ENCODE measurements around the gene ST13. TPM values are rescaled to one million over a fixed set of nuclear protein-coding genes. Genes with fewer than 3 reads are reported as not detected.

ST13 gene
- total RNA-seq, 2 experiments from 2014 or later: 164 to 170 TPM

GRCh38 chr22:40805239-40805638 is 51.2 kb downstream of the ST13 start:
- H3K27ac Mint-ChIP-seq: no peak overlapping the region
- H3K4me1 ChIP-seq (ENCODE audit: insufficient read depth, low read length): no peaks in the 10 kb centered on the region
- H3K36me3 ChIP-seq (ENCODE audit: insufficient read depth, low read length): no peaks in the 10 kb centered on the region
- ATAC-seq (ENCODE audit: poor library complexity) (no peak), DNase-seq (no peak)
- no peak overlapping the region for H3K27ac ChIP-seq (ENCODE audit: low read depth in 1 of 2, low read length in 2 of 2)
- ChIA-PET POLR2A (no interaction called here), CTCF (interaction anchor here (0.6 to 1.5 kb wide), 2 partner anchors 13 to 122 kb away, joined by 3 read pairs; no protein-coding TSS in a partner anchor)
- no peak for TF ChIP-seq CTCF (IDR thresholded peaks at IDR 0.05)
- H3K4me3 ChIP-seq (ENCODE audit: low read length): no peak overlapping the region
- H3K9me3 Mint-ChIP-seq: no peaks in the 10 kb centered on the region
- no peaks in the 10 kb centered on the region for H3K27me3 ChIP-seq (ENCODE audit: control insufficient read depth in 1 of 2, insufficient read depth in 2 of 2, low read length in 2 of 2)
- intact Hi-C loops (cut with DNase I, micrococcal nuclease): no loop called here
- no peaks in the 10 kb centered on the region for H3K9me3 ChIP-seq (ENCODE audit: control insufficient read depth in 1 of 2, insufficient read depth in 1 of 2, low read length in 2 of 2)
- H3K36me3 Mint-ChIP-seq (ENCODE audit: low read depth): peaks cover 5% of the 10 kb centered on the region
- H3K4me3 Mint-ChIP-seq: no peak overlapping the region
- H3K4me1 Mint-ChIP-seq (ENCODE audit: low read depth): peaks cover 12% of the 10 kb centered on the region
- H3K27me3 Mint-ChIP-seq: no peaks in the 10 kb centered on the region

GRCh38 chr22:40803321-40803720 is 53.1 kb downstream of the ST13 start:
- POLR2A ChIA-PET: no interaction called here
- no peak for TF ChIP-seq CTCF (IDR thresholded peaks at IDR 0.05)
- no peaks in the 10 kb centered on the region for H3K9me3 ChIP-seq (ENCODE audit: control insufficient read depth in 1 of 2, insufficient read depth in 1 of 2, low read length in 2 of 2)
- no peaks in the 10 kb centered on the region for H3K27me3 ChIP-seq (ENCODE audit: control insufficient read depth in 1 of 2, insufficient read depth in 2 of 2, low read length in 2 of 2)
- no peak for DNase-seq
- no peaks in the 10 kb centered on the region for H3K36me3 ChIP-seq (ENCODE audit: insufficient read depth, low read length)
- H3K9me3 Mint-ChIP-seq: no peaks in the 10 kb centered on the region
- H3K27ac Mint-ChIP-seq: no peak overlapping the region
- ATAC-seq (ENCODE audit: poor library complexity): no peak
- CTCF ChIA-PET: no interaction called here
- H3K27me3 Mint-ChIP-seq: no peaks in the 10 kb centered on the region
- no peak overlapping the region for H3K4me3 ChIP-seq (ENCODE audit: low read length)
- intact Hi-C loops (cut with DNase I, micrococcal nuclease): no loop called here
- H3K4me3 Mint-ChIP-seq: no peak overlapping the region
- H3K4me1 Mint-ChIP-seq (ENCODE audit: low read depth): peaks cover 5% of the 10 kb centered on the region
- H3K27ac ChIP-seq (ENCODE audit: low read depth in 1 of 2, low read length in 2 of 2): no peak overlapping the region
- H3K36me3 Mint-ChIP-seq (ENCODE audit: low read depth): peaks cover 13% of the 10 kb centered on the region
- no peaks in the 10 kb centered on the region for H3K4me1 ChIP-seq (ENCODE audit: insufficient read depth, low read length)

GRCh38 chr22:40799008-40799407 is 57.4 kb downstream of the ST13 start:
- H3K9me3 ChIP-seq (ENCODE audit: control insufficient read depth in 1 of 2, insufficient read depth in 1 of 2, low read length in 2 of 2): no peaks in the 10 kb centered on the region
- Mint-ChIP-seq H3K9me3 (no peaks in the 10 kb centered on the region), H3K27me3 (no peaks in the 10 kb centered on the region), H3K27ac (peak overlapping the region; percentile 17), H3K4me1 (ENCODE audit: low read depth) (no peaks in the 10 kb centered on the region), H3K4me3 (no peak overlapping the region), H3K36me3 (ENCODE audit: low read depth) (peaks cover 11% of the 10 kb centered on the region)
- no peaks in the 10 kb centered on the region for H3K4me1 ChIP-seq (ENCODE audit: insufficient read depth, low read length)
- DNase-seq (no peak), ATAC-seq (ENCODE audit: poor library complexity) (no peak)
- intact Hi-C loops (cut with DNase I, micrococcal nuclease): no loop called here
- H3K27ac ChIP-seq (ENCODE audit: low read depth in 1 of 2, low read length in 2 of 2): no peak overlapping the region
- ChIA-PET CTCF (interaction anchor here (0.7 kb wide), 1 partner anchor 732 kb away, joined by 4 read pairs; no protein-coding TSS in a partner anchor), POLR2A (interaction anchor here (0.5 kb wide), 1 partner anchor 22 kb away, joined by 3 read pairs; no protein-coding TSS in a partner anchor)
- no peak overlapping the region for H3K4me3 ChIP-seq (ENCODE audit: low read length)
- H3K36me3 ChIP-seq (ENCODE audit: insufficient read depth, low read length): no peaks in the 10 kb centered on the region
- H3K27me3 ChIP-seq (ENCODE audit: control insufficient read depth in 1 of 2, insufficient read depth in 2 of 2, low read length in 2 of 2): no peaks in the 10 kb centered on the region
- no peak for TF ChIP-seq CTCF (IDR thresholded peaks at IDR 0.05)

All from CD4-positive, alpha-beta T cell (primary cell).